ENCODE measurements around the gene PIP5K1C.

GRCh38 chr19:3652422-3652821, 47.8 kb downstream of the PIP5K1C start:
- TF ChIP-seq TAF1 (IDR thresholded peaks at IDR 0.05; ENCODE audit: control insufficient read depth, extremely low read depth, insufficient read depth, low read length, severe bottlenecking) (no peak), GTF3C2 (IDR thresholded peaks at IDR 0.05; ENCODE audit: borderline replicate concordance, extremely low read depth, insufficient read length) (no peak), CTCF (IDR thresholded peaks at IDR 0.05 in 2 of 3, conservative IDR thresholded peaks at IDR 0.05 in 1 of 3; ENCODE audit: insufficient read depth in 2 of 3, low read depth in 1 of 3, low read length in 3 of 3) (no peak), MAFK (IDR thresholded peaks at IDR 0.05; ENCODE audit: low read length) (no peak), RBBP5 (IDR thresholded peaks at IDR 0.05; ENCODE audit: borderline replicate concordance, insufficient read depth, low read length, poor library complexity, severe bottlenecking) (no peak), MYC (IDR thresholded peaks at IDR 0.05; ENCODE audit: low read depth, low read length) (no peak), MYC (CRISPR knock-in tag; IDR thresholded peaks at IDR 0.05; ENCODE audit: borderline replicate concordance, low read depth) (no peak), CTBP1 (IDR thresholded peaks at IDR 0.05; ENCODE audit: borderline replicate concordance) (no peak), RERE (CRISPR knock-in tag; IDR thresholded peaks at IDR 0.05; ENCODE audit: borderline replicate concordance) (no peak), SRSF9 (IDR thresholded peaks at IDR 0.05; ENCODE audit: borderline replicate concordance, low read depth, low read length) (no peak), CHD2 (IDR thresholded peaks at IDR 0.05; ENCODE audit: low read depth, low read length) (no peak), NCOA1 (IDR thresholded peaks at IDR 0.05; ENCODE audit: low read depth) (no peak), ZBTB26 (CRISPR knock-in tag; IDR thresholded peaks at IDR 0.05) (no peak), SMC3 (conservative IDR thresholded peaks at IDR 0.05; ENCODE audit: insufficient read depth, low read depth, low read length) (no peak)
